GM12873 (cell line): ENCODE measurements around the gene SEMA3D.

ENCODE experiments used
- CTCF ChIP-seq: IDR thresholded peaks from 2 replicates; pipeline ENCODE4 v1.5.1; 2012; ENCODE audit warnings: low read depth, mild to moderate bottlenecking, moderate library complexity, low read length, control low read depth; ENCODE audit not compliant: insufficient read depth; ENCODE audit errors: missing control alignments

SEMA3D gene

GRCh38 chr7:85000735-85001350 lies 186.0 kb downstream of the SEMA3D start:
- TF ChIP-seq CTCF, result no peak

- TF ChIP-seq CTCF, result no peak
These were observed 187.4 kb downstream of the SEMA3D start for GRCh38 chr7:84999450-84999849.

- peak; percentile 3 for TF ChIP-seq CTCF
These were observed 188.2 kb downstream of the SEMA3D start for GRCh38 chr7:84998665-84999064.

GRCh38 chr7:84997626-84998025 lies 189.2 kb downstream of the SEMA3D start:
- no peak for TF ChIP-seq CTCF

- no peak for TF ChIP-seq CTCF
These were observed 201.6 kb downstream of the SEMA3D start for GRCh38 chr7:84985073-84985784.

- TF ChIP-seq CTCF, result no peak
These were observed 204.7 kb downstream of the SEMA3D start for GRCh38 chr7:84982199-84982598.

- TF ChIP-seq CTCF, result no peak
These were observed 205.5 kb downstream of the SEMA3D start for GRCh38 chr7:84981055-84981976.
